Measurements from ENCODE around the gene SERINC1. TPM values are rescaled to one million over a fixed set of nuclear protein-coding genes. Genes with fewer than 3 reads are reported as not detected.

SERINC1 gene
- total RNA-seq, 1 experiment from 2014 or later: 57.6 TPM

- H3F3A ChIP-seq (ENCODE audit: insufficient read depth, low read depth): peaks cover under 1% of the 10 kb centered on the region
- H2AFZ ChIP-seq: 0 out of 2 replicates have a peak overlapping the region, but pooled peaks have one; percentile 13
- H3K4me3 ChIP-seq: no peak overlapping the region
- H3K27ac ChIP-seq: no peak overlapping the region
- TF ChIP-seq CTCF (conservative IDR thresholded peaks at IDR 0.05) (no peak), EZH2 (IDR thresholded peaks at IDR 0.05; ENCODE audit: low read depth) (no peak)
- CTCF ChIA-PET: no interaction called here
- intact Hi-C loops (cut with micrococcal nuclease; ENCODE audit: unreplicated experiment): no loop called here
- H3K4me2 ChIP-seq: no peak overlapping the region
- BruUV-seq (replicated peaks): no TSS peak
- DNase-seq: no peak
- H3K27me3 ChIP-seq (ENCODE audit: insufficient read depth, low read depth): no peaks in the 10 kb centered on the region
- no peaks in the 10 kb centered on the region for H3K9me2 ChIP-seq (ENCODE audit: insufficient read depth)
- H3K9me3 ChIP-seq (ENCODE audit: insufficient read depth, low read depth): no peaks in the 10 kb centered on the region
- no peaks in the 10 kb centered on the region for H3K36me3 ChIP-seq (ENCODE audit: low read depth)
- POLR2A ChIA-PET (ENCODE audit: unreplicated experiment): no interaction called here
- no peaks in the 10 kb centered on the region for H4K20me1 ChIP-seq (ENCODE audit: insufficient read depth)
- peaks cover 8% of the 10 kb centered on the region for H3K4me1 ChIP-seq (replicated peaks; ENCODE audit: insufficient read depth)
- H3K79me2 ChIP-seq (ENCODE audit: low read depth): no peaks in the 10 kb centered on the region
Observed at GRCh38 chr6:122393351-122393896, 78.2 kb downstream of the SERINC1 start.

Other genes with a start within 250 kb of the SERINC1 start
- gene HSF2, start 72.2 kb downstream of the SERINC1 start, total RNA-seq (2021): 12.4 and 15.5 TPM in 2 replicates
- 4.8 and 7.0 TPM in 2 replicates for gene PKIB, start 138.6 kb upstream of the SERINC1 start, total RNA-seq (2021)

Measured in PC-9 (cell line).